ENCODE results near the gene CEL. TPM values are rescaled to one million over a fixed set of nuclear protein-coding genes. Genes with fewer than 3 reads are reported as not detected.

CEL gene
- total and polyA plus RNA-seq, 10 of the 15 experiments (the other 5 are each of a cell fraction or from before 2014, with no cell fraction given), result 0.05 to 4.1 (median 0.29) TPM; not detected in 2

DNA sequence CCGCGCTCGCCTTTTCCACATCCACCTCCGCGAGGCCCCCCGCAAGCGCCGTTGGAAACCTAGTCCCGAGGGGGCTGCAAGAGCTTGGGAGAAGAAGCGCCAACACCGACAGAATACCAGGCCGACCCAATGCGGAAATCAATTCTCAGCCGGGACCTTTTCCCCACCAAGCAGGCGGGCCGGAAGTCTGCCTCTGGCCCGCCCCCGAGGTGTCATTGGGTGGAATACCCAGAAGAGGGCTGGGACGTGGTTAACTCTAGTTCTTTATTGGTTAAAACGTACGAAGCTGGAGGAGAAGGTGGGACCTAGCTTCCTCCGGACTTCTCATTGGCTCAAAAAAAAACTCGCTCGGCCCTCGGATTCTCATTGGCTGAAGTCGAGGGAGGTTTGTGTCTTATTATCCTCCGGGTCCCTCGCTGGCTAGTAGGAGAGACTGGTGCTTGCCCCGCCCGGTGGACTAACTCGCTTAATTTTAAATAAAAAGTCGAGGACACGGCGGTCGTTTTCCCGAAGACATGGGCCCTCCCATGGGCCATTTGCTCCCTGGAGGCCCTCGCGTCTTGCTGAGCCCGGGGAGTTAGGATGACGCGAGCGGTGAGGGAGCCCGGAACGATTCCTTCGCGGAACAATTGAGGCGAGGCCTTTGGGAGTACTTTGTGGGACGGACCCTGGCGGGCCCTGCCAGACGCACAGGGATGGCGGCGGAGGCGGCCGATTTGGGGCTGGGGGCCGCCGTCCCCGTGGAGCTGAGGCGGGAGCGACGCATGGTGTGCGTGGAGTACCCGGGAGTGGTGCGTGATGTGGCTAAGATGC, 31.3 kb upstream of the CEL start, which contains the start of gene GTF3C5 (continued):
- TF ChIP-seq, protein P1, sequence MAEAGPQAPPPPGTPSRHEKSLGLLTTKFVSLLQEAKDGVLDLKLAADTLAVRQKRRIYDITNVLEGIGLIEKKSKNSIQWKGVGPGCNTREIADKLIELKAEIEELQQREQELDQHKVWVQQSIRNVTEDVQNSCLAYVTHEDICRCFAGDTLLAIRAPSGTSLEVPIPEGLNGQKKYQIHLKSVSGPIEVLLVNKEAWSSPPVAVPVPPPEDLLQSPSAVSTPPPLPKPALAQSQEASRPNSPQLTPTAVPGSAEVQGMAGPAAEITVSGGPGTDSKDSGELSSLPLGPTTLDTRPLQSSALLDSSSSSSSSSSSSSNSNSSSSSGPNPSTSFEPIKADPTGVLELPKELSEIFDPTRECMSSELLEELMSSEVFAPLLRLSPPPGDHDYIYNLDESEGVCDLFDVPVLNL (IDR thresholded peaks at IDR 0.05; ENCODE audit: low read depth, low read length), result peak; percentile 77
- TF ChIP-seq KAT2A (conservative IDR thresholded peaks at IDR 0.05; ENCODE audit: control insufficient read depth, low read depth, low read length) (no peak), ZNF217 (IDR thresholded peaks at IDR 0.05) (no peak), SMAD5 (IDR thresholded peaks at IDR 0.05; ENCODE audit: low read depth) (peak; percentile 62), RB1 (IDR thresholded peaks at IDR 0.05; ENCODE audit: borderline replicate concordance) (peak; percentile 99), TCF7 (IDR thresholded peaks at IDR 0.05; ENCODE audit: borderline replicate concordance) (peak; percentile 40; the same call in 1 of the 2 replicates), FOS (IDR thresholded peaks at IDR 0.05; ENCODE audit: borderline replicate concordance, extremely low read depth, insufficient read length) (peak; percentile 76), EGR1 (IDR thresholded peaks at IDR 0.05; ENCODE audit: borderline replicate concordance in 1 of 2, low read depth in 2 of 2, low read length in 2 of 2) (no peak), RELA (IDR thresholded peaks at IDR 0.05; ENCODE audit: borderline replicate concordance, partially characterized antibody) (peak; percentile 63), NR2C1 (IDR thresholded peaks at IDR 0.05) (peak; percentile 57), IKZF2 (IDR thresholded peaks at IDR 0.05) (peak in 1 of 2 experiments; percentile 23; a peak in 2 of 4 replicates), WRNIP1 (IDR thresholded peaks at IDR 0.05; ENCODE audit: borderline replicate concordance, low read depth, low read length) (0 out of 2 replicates have a peak, but pooled peaks have one; percentile 49), IKZF1 (conservative IDR thresholded peaks at IDR 0.05) (peak; percentile 86), CHD2 (IDR thresholded peaks at IDR 0.05; ENCODE audit: borderline replicate concordance, low read depth, low read length) (peak; percentile 86), POLR2AphosphoS5 (IDR thresholded peaks at IDR 0.05; ENCODE audit: low read length) (peak; percentile 87), SREBF1 (IDR thresholded peaks at IDR 0.05; ENCODE audit: low read length) (no peak), NR2C2 (IDR thresholded peaks at IDR 0.05; ENCODE audit: borderline replicate concordance, control insufficient read depth, insufficient read length, low read depth) (no peak), HDGF (IDR thresholded peaks at IDR 0.05) (no peak), RBBP5 (conservative IDR thresholded peaks at IDR 0.05) (0 out of 2 replicates have a peak, but pooled peaks have one; percentile 28), SUPT20H (IDR thresholded peaks at IDR 0.05; ENCODE audit: borderline replicate concordance, control insufficient read depth, low read depth, low read length) (no peak)
- TF ChIP-seq, protein P2, sequence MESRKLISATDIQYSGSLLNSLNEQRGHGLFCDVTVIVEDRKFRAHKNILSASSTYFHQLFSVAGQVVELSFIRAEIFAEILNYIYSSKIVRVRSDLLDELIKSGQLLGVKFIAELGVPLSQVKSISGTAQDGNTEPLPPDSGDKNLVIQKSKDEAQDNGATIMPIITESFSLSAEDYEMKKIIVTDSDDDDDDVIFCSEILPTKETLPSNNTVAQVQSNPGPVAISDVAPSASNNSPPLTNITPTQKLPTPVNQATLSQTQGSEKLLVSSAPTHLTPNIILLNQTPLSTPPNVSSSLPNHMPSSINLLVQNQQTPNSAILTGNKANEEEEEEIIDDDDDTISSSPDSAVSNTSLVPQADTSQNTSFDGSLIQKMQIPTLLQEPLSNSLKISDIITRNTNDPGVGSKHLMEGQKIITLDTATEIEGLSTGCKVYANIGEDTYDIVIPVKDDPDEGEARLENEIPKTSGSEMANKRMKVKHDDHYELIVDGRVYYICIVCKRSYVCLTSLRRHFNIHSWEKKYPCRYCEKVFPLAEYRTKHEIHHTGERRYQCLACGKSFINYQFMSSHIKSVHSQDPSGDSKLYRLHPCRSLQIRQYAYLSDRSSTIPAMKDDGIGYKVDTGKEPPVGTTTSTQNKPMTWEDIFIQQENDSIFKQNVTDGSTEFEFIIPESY (IDR thresholded peaks at IDR 0.05), result peak; percentile 18; the same call in 1 of the 2 replicates
- TF ChIP-seq, protein P3, sequence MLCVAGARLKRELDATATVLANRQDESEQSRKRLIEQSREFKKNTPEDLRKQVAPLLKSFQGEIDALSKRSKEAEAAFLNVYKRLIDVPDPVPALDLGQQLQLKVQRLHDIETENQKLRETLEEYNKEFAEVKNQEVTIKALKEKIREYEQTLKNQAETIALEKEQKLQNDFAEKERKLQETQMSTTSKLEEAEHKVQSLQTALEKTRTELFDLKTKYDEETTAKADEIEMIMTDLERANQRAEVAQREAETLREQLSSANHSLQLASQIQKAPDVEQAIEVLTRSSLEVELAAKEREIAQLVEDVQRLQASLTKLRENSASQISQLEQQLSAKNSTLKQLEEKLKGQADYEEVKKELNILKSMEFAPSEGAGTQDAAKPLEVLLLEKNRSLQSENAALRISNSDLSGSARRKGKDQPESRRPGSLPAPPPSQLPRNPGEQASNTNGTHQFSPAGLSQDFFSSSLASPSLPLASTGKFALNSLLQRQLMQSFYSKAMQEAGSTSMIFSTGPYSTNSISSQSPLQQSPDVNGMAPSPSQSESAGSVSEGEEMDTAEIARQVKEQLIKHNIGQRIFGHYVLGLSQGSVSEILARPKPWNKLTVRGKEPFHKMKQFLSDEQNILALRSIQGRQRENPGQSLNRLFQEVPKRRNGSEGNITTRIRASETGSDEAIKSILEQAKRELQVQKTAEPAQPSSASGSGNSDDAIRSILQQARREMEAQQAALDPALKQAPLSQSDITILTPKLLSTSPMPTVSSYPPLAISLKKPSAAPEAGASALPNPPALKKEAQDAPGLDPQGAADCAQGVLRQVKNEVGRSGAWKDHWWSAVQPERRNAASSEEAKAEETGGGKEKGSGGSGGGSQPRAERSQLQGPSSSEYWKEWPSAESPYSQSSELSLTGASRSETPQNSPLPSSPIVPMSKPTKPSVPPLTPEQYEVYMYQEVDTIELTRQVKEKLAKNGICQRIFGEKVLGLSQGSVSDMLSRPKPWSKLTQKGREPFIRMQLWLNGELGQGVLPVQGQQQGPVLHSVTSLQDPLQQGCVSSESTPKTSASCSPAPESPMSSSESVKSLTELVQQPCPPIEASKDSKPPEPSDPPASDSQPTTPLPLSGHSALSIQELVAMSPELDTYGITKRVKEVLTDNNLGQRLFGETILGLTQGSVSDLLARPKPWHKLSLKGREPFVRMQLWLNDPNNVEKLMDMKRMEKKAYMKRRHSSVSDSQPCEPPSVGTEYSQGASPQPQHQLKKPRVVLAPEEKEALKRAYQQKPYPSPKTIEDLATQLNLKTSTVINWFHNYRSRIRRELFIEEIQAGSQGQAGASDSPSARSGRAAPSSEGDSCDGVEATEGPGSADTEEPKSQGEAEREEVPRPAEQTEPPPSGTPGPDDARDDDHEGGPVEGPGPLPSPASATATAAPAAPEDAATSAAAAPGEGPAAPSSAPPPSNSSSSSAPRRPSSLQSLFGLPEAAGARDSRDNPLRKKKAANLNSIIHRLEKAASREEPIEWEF (IDR thresholded peaks at IDR 0.05; ENCODE audit: insufficient replicate concordance, low read depth, low read length), result no peak
